Activated CD8-positive, alpha-beta memory T cell treated with anti-CD3 and anti-CD28 coated beads for 4 hours (primary cell): ENCODE data around the gene NOP58.
A peak's percentile ranks its signal among the peaks of the same experiment; 100 is the strongest.
"Not testable (repeated sequence)": the region's sequence is repeated elsewhere in the genome, so short reads cannot be mapped to it uniquely, and the experiment has no call there.

Experiments used
- DNase-seq, 2 donors: peaks; one replicate each; pipeline ENCODE4 v3.0.0-alpha.2; 2020; ENCODE audit warnings: low read depth in 2 of 2

NOP58 gene, protein sequence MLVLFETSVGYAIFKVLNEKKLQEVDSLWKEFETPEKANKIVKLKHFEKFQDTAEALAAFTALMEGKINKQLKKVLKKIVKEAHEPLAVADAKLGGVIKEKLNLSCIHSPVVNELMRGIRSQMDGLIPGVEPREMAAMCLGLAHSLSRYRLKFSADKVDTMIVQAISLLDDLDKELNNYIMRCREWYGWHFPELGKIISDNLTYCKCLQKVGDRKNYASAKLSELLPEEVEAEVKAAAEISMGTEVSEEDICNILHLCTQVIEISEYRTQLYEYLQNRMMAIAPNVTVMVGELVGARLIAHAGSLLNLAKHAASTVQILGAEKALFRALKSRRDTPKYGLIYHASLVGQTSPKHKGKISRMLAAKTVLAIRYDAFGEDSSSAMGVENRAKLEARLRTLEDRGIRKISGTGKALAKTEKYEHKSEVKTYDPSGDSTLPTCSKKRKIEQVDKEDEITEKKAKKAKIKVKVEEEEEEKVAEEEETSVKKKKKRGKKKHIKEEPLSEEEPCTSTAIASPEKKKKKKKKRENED

GRCh38 chr2:202265467-202266277 lies at the start of gene NOP58:
TSS of gene NOP58 (plus strand) at chr2:202265763. CDS start at chr2:202265942, 179 bp downstream.
- DNase-seq: peak; percentile 77 to 84

- no peak for DNase-seq
Observed at GRCh38 chr2:202221873-202222272, 43.7 kb upstream of the NOP58 start.

DNA sequence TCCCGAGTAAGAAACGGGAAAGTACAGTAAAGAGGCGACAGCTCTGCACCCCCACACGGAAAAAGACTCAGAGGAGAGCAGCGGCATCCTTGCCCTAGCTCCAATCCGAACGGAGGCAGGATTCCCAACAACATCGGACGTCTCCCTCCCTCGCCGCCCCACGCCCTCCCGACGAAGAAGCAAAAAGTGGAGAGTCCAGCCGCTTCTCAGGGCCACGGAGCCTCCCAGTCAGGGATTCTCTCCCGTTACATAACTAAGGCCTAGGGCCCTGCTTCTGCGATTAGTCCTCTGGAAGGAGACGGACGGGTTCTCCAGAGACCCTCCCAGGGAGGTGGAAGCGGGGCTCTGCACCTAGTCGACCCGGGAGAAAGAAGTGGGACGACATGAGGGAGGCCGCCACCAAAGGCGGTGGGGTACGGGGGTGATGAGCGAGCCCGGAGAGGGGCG lies 27.8 kb upstream of the NOP58 start:
- DNase-seq: peak in 1 of 2 donors; percentile 0

DNA sequence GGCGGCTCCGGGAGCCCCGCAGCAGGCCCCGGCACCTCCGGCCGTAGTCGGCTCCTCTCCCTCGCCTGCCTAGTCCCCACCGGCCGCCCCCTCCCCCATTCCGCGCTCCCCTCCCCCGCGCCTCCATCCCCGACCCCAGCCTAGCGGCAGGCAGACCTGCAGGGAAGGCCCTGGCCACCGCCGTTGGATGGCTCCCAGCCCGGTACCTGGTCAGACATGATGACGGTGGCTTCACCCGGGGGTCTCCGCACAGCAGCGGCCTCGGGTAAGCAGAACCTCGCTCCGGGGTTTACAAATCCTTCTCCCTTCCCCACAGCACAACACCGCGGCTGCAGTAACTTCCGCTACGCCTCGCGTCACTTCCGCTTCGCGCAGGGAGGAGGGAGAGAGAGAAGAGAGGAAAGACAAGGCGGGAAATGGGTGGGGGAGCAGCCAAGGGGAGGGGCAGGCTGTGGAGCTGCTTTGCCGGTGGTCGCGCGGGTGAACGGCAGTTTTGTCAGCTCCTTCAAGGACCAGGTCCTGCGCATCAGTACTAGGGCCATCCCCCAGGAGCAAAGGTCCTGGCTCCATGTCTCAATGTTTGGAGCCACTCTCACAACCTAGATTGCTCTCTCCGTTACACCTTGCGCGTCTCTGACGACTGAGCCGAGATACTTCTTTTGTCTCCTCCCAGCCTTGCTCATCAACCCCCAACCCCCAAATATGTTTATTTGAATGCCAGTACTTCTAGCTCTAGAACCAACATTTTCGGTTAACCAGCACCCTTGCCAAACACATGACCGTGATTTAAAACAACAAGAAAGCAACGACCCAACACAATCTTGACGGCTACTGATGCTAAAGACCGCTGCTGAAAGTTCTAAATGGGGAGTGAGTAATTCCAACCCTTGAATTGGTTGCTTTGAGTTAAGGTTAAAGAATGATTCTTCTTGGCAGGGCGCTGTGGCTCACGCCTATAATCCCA lies 27.0 kb upstream of the NOP58 start, which contains the start of gene SUMO1:
Gene SUMO1 (minus strand): TSS at position 364 of the 964 bp plus-strand sequence. CDS start 146 bp downstream, at position 218.
- peak; percentile 79 to 84 for DNase-seq

DNA sequence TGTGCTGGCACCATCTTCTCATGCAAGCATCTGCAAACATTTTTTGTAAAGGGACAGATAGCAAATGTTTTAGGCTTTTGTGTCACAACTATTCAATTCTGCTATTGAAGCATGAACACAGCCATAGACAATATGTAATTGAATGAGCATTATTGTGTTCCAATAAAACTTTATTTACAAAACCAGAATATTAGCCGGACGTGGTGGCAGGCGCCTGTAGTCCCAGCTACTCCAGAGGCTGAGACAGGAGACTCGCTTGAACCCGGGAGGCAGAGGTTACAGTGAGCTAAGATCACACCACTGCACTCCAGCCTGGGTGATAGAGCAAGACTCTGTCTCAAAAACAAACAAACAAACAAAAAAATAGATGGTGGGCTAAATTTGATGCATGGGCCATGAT lies 17.9 kb upstream of the NOP58 start:
- DNase-seq: not testable (repeated sequence)

DNA sequence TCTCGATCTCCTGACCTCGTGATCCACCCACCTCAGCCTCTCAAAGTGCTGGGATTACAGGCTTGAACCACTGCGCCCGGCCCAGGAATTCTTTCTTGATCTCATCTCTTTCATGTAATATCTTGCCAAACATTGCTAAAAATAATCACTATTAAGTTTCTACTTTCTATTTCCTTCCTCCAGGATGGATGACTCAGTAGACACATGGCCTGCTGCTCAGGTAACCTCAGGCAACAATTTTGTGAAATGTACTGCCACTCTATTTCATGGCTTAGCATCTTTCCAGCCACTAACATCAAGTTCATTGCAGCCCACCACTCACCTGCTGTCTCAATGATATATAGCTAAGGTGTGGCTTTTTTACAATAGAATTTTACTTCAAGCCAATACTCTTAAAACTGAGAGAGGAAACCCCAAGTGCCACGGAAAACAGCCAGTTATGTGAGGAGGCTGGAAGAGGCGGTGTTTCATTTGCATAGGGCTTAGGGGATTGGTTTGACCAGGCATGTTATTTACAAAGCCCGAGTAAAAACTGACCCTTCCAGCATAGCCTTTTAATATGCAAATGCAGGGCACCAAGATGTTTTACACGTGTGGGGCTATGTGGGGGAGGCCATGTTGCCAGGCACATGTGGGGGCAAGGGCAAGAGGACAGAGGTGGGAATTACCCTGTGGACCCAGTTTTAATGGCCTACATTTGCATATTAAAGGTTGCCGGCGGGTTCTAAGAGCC lies 15.9 kb upstream of the NOP58 start:
- no peak for DNase-seq

- DNase-seq: no peak
Observed at GRCh38 chr2:202251494-202251893, 14.1 kb upstream of the NOP58 start.

DNA sequence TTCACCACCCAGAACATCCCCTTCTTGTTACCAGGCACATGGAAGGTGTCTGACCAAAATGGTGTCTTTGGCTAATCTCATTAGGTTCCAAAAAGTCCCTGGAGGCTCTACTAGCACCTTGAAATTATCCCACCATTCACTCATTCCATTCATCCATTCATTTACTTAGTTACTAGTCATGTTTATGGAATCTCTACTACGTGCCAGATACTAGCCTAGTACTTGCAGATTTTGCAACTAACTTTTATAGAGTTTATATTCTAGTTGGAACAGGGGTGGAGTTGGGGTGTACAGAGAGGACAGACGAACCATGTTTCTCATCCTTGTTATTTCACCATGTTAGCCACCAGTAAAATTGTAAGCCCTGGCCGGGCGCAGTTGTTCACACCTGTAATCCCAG lies 4.0 kb upstream of the NOP58 start:
- DNase-seq: no peak

DNA sequence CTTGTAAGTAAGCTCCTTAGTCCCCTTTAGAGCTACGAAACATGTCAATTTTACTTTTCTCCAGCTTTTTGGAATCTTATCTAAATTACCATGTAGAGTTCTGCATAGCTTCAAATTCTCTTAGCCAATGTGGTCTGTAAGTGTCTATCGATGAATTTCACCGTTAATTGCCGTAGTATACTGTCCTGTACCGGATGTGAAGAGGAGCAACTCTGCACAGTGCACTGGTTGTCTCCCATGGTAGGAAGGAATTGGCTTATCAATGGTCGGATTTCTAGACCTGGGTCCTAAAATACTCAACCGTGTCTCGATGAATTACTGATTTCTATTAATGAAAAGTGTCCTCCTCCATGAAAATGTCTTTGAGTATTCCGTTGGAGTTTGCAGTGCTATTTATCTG lies 1.9 kb downstream of the NOP58 start:
- no peak for DNase-seq

- DNase-seq: no peak
Observed at GRCh38 chr2:202269585-202269984, 4.0 kb downstream of the NOP58 start.

DNA sequence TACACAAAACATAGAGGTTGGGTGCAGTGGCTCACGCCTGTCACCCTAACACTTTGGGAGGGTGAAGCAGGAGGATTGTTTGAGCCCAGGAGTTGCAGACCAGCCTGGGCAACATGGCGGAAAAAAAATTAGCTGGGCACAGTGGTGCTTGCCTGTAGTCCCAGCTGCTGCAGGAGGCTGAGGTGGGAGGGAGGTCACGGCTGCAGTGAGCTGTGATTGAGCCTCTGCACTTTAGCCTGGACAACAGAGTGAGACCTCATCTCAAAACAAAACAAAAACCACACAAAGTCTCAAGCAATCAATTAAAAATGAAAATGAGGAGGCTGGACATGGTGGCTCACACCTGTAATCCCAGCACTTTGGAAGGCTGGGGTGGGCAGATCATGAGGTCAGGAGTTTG lies 4.9 kb downstream of the NOP58 start:
- no peak for DNase-seq

DNA sequence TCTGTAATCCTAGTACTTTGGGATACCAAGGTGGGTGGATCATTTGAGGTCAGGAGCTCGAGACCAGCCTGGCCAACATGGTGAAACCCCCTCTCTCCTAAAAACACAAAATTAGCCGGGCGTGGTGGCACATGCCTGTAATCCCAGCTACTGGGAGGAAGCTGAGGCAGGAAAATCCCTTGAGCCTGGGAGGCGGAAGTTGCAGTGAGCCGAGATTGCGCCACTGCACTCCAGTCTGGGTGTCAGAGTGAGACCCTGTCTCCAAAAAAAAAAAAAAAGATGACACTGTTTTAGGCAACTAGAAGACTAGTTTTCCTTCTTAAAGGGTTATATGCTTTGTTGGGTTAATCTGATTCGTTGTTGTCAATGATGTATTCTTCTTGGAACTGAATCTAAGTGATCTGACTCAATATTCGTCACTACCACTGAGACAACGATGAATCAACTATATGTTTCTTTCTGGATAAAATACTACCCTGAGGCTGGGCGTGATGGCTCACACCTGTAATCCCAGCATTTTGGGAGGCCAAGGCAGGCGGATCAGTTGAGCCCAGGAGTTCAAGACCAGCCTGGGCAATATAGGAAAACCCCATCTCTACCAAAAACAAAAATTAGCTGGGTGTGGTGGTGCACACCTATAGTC lies 10.6 kb downstream of the NOP58 start:
- not testable (repeated sequence) for DNase-seq

- DNase-seq: no peak
Observed at GRCh38 chr2:202278036-202278760, 12.6 kb downstream of the NOP58 start.

DNA sequence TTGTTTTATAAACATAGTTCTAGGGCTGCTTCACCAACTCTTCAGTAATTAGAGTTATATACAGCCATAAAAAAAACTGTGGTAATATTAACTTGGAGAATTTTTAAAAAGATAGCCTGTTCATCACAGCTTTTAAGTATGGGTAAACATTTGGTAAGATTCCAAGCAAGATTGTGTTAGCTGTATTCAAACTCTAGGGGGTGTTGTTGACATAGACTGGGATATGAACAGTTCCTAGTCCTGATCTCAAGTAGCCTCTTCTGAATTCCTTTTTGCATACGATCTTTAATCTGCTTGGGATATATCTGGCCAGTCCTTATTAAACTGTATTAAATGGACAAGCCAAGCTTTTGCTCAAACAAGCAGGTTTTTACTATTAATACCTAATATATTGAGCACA lies 13.4 kb downstream of the NOP58 start:
- no peak for DNase-seq

DNA sequence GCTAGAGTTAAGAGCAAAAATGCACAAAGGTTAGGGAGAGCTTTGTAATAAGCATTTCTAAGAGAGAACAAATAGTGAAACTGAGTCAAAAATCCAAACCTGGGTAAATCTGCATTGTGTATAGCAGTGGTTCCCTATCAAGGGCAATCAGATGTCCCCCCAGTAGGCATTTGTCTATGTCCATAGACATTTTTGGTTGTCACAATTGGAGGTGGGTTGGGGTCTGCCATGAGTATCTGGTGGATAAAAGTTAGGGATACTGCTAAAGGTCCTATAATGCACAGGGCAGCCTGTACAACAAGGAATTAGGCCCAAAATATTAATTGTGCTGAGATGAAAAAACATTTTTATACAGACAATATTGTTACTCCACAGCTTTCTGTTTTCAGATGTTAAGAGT lies 21.0 kb downstream of the NOP58 start:
- DNase-seq: no peak

GRCh38 chr2:202289394-202290204 lies 24.0 kb downstream of the NOP58 start:
- DNase-seq: no peak

GRCh38 chr2:202290316-202290715 lies 24.8 kb downstream of the NOP58 start:
- DNase-seq: no peak

DNA sequence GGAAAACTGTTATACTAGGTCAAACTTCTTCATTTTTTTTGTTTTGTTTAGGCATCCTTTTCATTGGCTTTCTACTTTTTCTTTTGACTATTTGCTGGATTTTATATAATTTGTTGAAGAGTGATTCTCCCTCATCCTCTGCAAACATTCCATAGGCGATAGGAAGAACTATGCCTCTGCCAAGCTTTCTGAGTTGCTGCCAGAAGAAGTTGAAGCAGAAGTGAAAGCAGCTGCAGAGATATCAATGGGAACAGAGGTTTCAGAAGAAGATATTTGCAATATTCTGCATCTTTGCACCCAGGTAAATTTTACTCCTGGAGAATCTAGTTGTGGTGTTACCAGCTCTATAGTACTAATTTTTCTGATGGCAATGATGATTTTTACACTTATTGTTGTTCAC lies 25.4 kb downstream of the NOP58 start:
- no peak for DNase-seq

DNA sequence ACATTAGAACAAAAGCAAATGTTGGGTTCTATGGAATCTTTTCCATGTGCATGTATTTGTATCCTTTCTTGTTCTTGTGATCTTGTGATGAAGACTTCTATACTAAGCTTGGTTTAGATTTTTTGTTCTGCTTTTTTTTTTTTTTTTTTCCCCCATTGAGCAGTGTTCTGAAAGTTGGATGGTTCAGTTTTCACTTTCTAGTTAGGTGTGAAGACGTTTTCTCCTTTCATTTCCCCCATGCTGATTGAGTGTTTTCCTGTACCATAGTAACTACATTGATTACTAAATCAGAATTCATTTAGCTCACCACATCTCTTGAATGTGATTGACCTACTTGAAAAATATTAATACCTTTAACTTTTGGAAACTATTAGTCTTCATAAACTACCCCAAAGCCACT lies 34.1 kb downstream of the NOP58 start:
- no peak for DNase-seq
